Measurements from ENCODE around the gene SEMA3A.
A peak's percentile ranks its signal among the peaks of the same experiment; 100 is the strongest.

SEMA3A gene

DNA sequence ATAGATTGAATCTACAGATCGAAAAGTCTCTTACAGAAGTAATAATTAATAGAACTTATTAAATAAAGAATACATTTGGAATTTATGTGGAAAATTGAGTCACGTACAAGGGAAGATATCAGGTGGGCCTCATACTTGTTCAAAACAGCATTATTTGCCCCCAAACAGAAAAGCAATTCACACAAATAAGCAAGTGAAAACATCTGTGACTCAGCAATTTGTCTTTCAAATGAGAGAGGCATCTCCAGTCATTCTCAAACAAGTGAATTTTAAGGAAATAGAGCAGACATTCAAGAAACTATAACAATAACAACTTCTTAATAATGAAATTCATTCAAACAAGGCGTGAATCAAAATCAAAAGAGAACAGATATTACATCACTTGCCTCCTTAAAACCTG is 50.1 kb downstream of the SEMA3A start:
- H3K4me1 ChIP-seq (ENCODE audit: low read length) = no peaks in the 10 kb centered on the region
- H3K36me3 ChIP-seq (replicated peaks; ENCODE audit: low read depth, low read length) = no peaks in the 10 kb centered on the region
- no peak for TF ChIP-seq CTCF (IDR thresholded peaks at IDR 0.05; ENCODE audit: low read depth, low read length)
- TF ChIP-seq EZH2phosphoT487 (IDR thresholded peaks at IDR 0.05; ENCODE audit: low read depth) = no peak
- H3K9me3 ChIP-seq (ENCODE audit: insufficient read depth, low read length) = no peaks in the 10 kb centered on the region
- no peaks in the 10 kb centered on the region for H3K27me3 ChIP-seq (ENCODE audit: low read depth, low read length)
- no peaks in the 10 kb centered on the region for H4K20me1 ChIP-seq (ENCODE audit: insufficient read depth, low read length)
- H3K4me3 ChIP-seq (ENCODE audit: low read length) = no peak overlapping the region
- no peaks in the 10 kb centered on the region for H3K79me2 ChIP-seq (ENCODE audit: low read length)
- no peak overlapping the region for H3K4me2 ChIP-seq (ENCODE audit: low read length)
- H3K27ac ChIP-seq (ENCODE audit: low read length) = no peak overlapping the region
- H3K9ac ChIP-seq (ENCODE audit: low read length) = no peak overlapping the region
- no peak overlapping the region for H2AFZ ChIP-seq (ENCODE audit: low read depth, low read length)

DNA sequence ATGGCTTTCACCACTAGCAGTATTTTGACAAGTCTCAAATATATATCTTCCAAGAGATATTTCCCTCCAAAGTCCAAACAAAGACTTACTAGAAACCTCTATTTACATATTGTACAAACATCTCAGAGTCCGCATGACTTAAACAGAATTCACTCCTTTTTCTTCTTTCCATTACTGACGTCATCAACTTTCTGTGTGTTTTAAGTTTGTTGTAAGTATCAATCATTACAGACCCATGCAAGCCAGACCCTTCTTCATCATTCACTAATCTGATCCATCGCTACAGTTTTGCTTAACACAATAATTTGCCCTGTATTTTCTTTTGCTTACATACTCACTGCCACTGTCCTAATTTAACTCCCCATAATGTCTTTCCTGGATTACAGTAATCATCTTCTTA is 51.9 kb downstream of the SEMA3A start:
- no peak overlapping the region for H3K27ac ChIP-seq (ENCODE audit: low read length)
- H3K36me3 ChIP-seq (replicated peaks; ENCODE audit: low read depth, low read length) = no peaks in the 10 kb centered on the region
- H2AFZ ChIP-seq (ENCODE audit: low read depth, low read length) = no peak overlapping the region
- no peak overlapping the region for H3K9ac ChIP-seq (ENCODE audit: low read length)
- H3K27me3 ChIP-seq (ENCODE audit: low read depth, low read length) = no peaks in the 10 kb centered on the region
- no peaks in the 10 kb centered on the region for H3K79me2 ChIP-seq (ENCODE audit: low read length)
- no peaks in the 10 kb centered on the region for H4K20me1 ChIP-seq (ENCODE audit: insufficient read depth, low read length)
- H3K4me3 ChIP-seq (ENCODE audit: low read length) = no peak overlapping the region
- H3K9me3 ChIP-seq (ENCODE audit: insufficient read depth, low read length) = no peaks in the 10 kb centered on the region
- no peak for TF ChIP-seq CTCF (IDR thresholded peaks at IDR 0.05; ENCODE audit: low read depth, low read length)
- no peak for TF ChIP-seq EZH2phosphoT487 (IDR thresholded peaks at IDR 0.05; ENCODE audit: low read depth)
- H3K4me2 ChIP-seq (ENCODE audit: low read length) = no peak overlapping the region
- no peaks in the 10 kb centered on the region for H3K4me1 ChIP-seq (ENCODE audit: low read length)

DNA sequence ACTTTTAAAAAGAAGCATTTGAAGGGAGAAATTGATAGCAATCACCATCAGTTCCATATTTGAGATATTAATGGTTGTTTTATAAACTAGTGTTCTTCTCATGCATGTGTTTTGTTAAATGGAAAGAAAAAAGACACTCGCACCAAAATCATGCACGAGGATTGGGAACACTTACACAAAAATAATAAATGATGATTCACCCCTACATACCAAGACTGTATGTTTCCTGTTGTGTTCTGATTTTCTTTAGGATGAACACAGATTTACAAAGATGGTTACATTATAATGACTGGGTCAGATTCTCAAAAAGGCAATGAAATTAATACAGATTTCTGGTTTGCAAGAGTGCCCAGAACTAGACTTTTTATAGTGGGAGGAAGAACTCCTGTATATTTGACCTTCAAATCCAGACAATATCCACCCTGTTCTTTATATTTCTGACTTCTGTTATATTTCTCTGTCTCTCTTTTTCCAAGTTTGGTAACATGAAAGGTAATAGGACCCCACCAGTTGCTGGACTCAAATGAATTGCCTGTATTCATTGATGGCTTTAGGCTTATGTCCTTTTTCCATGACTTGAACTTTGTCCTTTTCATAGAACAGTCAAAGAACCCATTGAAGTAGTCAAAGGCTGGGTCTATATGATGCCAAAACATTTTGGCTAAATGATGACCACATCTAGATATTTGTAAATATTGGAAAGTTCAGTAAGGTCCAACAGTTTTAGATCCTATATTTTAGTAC is 54.4 kb downstream of the SEMA3A start:
- Histone ChIP-seq H3K4me1 (ENCODE audit: low read length) (no peaks in the 10 kb centered on the region), H3K36me3 (replicated peaks; ENCODE audit: low read depth, low read length) (no peaks in the 10 kb centered on the region), H3K27ac (ENCODE audit: low read length) (no peak overlapping the region), H2AFZ (ENCODE audit: low read depth, low read length) (0 out of 2 replicates have a peak overlapping the region, but pooled peaks have one; percentile 33), H3K79me2 (ENCODE audit: low read length) (no peaks in the 10 kb centered on the region), H3K4me2 (ENCODE audit: low read length) (no peak overlapping the region), H4K20me1 (ENCODE audit: insufficient read depth, low read length) (no peaks in the 10 kb centered on the region), H3K27me3 (ENCODE audit: low read depth, low read length) (no peaks in the 10 kb centered on the region), H3K4me3 (ENCODE audit: low read length) (no peak overlapping the region), H3K9me3 (ENCODE audit: insufficient read depth, low read length) (no peaks in the 10 kb centered on the region), H3K9ac (ENCODE audit: low read length) (no peak overlapping the region)
- TF ChIP-seq EZH2phosphoT487 (IDR thresholded peaks at IDR 0.05; ENCODE audit: low read depth) (no peak), CTCF (IDR thresholded peaks at IDR 0.05; ENCODE audit: low read depth, low read length) (no peak)

DNA sequence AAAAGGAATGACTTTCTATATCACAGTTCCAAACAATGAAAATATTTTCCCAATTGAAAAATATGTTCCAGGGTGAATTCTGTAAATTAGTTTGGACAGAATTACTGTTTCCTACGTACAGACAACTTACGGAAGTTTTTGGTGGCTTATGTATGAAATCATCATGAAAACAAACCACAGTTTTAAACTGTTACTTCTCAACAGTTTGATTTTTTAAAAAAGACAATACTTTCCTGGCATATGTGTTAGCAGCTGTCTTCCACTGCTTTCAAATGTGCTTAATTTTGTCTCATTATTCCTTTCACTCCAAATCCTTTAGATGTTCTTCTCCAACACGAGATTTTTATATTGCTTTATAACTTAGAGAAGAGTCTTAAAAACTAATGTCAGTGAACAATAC is 56.2 kb downstream of the SEMA3A start:
- Histone ChIP-seq H3K27ac (ENCODE audit: low read length) (no peak overlapping the region), H3K4me3 (ENCODE audit: low read length) (no peak overlapping the region), H3K9me3 (ENCODE audit: insufficient read depth, low read length) (no peaks in the 10 kb centered on the region), H4K20me1 (ENCODE audit: insufficient read depth, low read length) (no peaks in the 10 kb centered on the region), H3K36me3 (replicated peaks; ENCODE audit: low read depth, low read length) (no peaks in the 10 kb centered on the region), H3K79me2 (ENCODE audit: low read length) (no peaks in the 10 kb centered on the region), H3K27me3 (ENCODE audit: low read depth, low read length) (no peaks in the 10 kb centered on the region), H3K4me1 (ENCODE audit: low read length) (no peaks in the 10 kb centered on the region), H3K9ac (ENCODE audit: low read length) (no peak overlapping the region), H2AFZ (ENCODE audit: low read depth, low read length) (no peak overlapping the region), H3K4me2 (ENCODE audit: low read length) (no peak overlapping the region)
- TF ChIP-seq CTCF (IDR thresholded peaks at IDR 0.05; ENCODE audit: low read depth, low read length) (no peak), EZH2phosphoT487 (IDR thresholded peaks at IDR 0.05; ENCODE audit: low read depth) (no peak)

Data from OCI-LY3 (cell line).